Stomach (tissue), 4 donors: ENCODE measurements around the gene FAM161B.
"Not testable (repeated sequence)": the region's sequence is repeated elsewhere in the genome, so short reads cannot be mapped to it uniquely, and the experiment has no call there.

Experiments used
- EP300 ChIP-seq: sonication (generic); formaldehyde crosslinking; IDR thresholded peaks from one replicate; pipeline ENCODE4 v1.6.1; 2017; ENCODE audit warnings: antibody characterized with exemption
- POLR2A ChIP-seq, 4 donors: fragments of 450-650 bp; IDR thresholded peaks; one replicate each; pipeline ENCODE4 v1.6.1; 2016; ENCODE audit warnings: antibody characterized with exemption in 4 of 4, control low read depth in 2 of 4, mild to moderate bottlenecking in 1 of 4, moderate library complexity in 1 of 4
- POLR2AphosphoS5 ChIP-seq, 3 donors: sonication (generic); formaldehyde crosslinking; IDR thresholded peaks; one replicate each; pipeline ENCODE4 v1.6.1; 2016; ENCODE audit warnings: antibody characterized with exemption in 3 of 3
- TF ChIP-seq, protein P1 (sequence below), 7 experiments: fragments of 450-650 bp in 4 of 7; fragments of 200-600 bp in 3 of 7; sonication (generic) in 3 of 7; IDR thresholded peaks; one replicate each; pipeline ENCODE4 v1.5.1; 2016 to 2019; ENCODE audit warnings: antibody characterized with exemption in 7 of 7, control low read depth in 2 of 7, mild to moderate bottlenecking in 1 of 7

DNA sequence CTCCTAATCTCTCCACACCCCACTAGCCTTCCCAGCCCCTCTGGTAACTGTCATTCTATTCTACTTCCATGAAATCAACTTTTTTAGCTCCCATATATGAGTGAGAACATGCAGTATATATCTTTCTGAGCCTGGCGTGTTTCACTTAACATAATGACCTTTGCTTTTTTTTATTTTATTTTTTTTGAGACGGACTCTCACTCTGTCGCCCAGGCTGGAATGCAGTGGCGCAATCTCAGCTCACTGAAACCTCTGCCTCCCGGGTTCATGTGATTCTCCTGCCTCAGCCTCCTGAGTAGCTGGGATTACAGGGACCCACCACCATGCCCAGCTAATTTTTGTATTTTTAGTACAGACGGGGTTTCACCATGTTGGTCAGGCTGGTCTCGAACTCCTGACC lies 38.8 kb upstream of the FAM161B start:
- not testable (repeated sequence) for TF ChIP-seq EP300; POLR2AphosphoS5 (IDR thresholded peaks at IDR 0.05); POLR2A (IDR thresholded peaks at IDR 0.05)
- TF ChIP-seq, protein P1, sequence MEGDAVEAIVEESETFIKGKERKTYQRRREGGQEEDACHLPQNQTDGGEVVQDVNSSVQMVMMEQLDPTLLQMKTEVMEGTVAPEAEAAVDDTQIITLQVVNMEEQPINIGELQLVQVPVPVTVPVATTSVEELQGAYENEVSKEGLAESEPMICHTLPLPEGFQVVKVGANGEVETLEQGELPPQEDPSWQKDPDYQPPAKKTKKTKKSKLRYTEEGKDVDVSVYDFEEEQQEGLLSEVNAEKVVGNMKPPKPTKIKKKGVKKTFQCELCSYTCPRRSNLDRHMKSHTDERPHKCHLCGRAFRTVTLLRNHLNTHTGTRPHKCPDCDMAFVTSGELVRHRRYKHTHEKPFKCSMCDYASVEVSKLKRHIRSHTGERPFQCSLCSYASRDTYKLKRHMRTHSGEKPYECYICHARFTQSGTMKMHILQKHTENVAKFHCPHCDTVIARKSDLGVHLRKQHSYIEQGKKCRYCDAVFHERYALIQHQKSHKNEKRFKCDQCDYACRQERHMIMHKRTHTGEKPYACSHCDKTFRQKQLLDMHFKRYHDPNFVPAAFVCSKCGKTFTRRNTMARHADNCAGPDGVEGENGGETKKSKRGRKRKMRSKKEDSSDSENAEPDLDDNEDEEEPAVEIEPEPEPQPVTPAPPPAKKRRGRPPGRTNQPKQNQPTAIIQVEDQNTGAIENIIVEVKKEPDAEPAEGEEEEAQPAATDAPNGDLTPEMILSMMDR (IDR thresholded peaks at IDR 0.05), result not testable (repeated sequence)
